Measurements from ENCODE around the gene AUTS2. TPM values are rescaled to one million over a fixed set of nuclear protein-coding genes. Genes with fewer than 3 reads are reported as not detected.

The AUTS2 gene
- polyA plus RNA-seq, 1 donor from 2014 or later, result 97.3 TPM

DNA sequence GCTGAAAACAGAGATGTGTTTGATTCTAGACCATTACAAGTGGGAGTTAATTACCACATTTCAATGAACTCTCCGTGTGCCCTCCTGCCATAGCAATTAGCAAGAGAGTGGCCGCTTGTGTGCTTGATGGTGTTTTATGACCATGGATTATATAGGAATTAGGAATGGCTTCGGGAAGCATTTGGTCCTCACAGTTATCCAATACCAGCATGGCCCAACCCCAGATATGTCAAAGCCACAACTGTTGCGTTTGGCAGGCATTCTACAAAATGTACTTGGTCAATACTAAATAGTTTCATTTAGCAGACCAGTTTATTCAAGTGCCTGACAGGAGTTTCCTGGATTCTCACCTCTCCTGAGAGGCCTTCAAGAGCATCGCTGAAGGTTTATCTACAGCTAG is 1024.7 kb downstream of the AUTS2 start:
- H3K36me3 ChIP-seq (ENCODE audit: insufficient read depth, low read length), result no peaks in the 10 kb centered on the region
- peaks cover 95% of the 10 kb centered on the region for H3K79me2 ChIP-seq (replicated peaks; ENCODE audit: insufficient read depth, low read length)
- H3K27ac ChIP-seq (ENCODE audit: low read length), result no peak overlapping the region
- no peaks in the 10 kb centered on the region for H3K27me3 ChIP-seq (ENCODE audit: insufficient read depth, low read depth, low read length)
- H3F3A ChIP-seq (ENCODE audit: insufficient read depth, low read length, poor library complexity, severe bottlenecking), result no peaks in the 10 kb centered on the region
- H3K9me2 ChIP-seq (ENCODE audit: insufficient read depth, low read length), result no peaks in the 10 kb centered on the region
- no peak overlapping the region for H3K4me3 ChIP-seq (ENCODE audit: low read length)
- no peak overlapping the region for H3K9ac ChIP-seq (ENCODE audit: low read length)
- TF ChIP-seq, protein P1, sequence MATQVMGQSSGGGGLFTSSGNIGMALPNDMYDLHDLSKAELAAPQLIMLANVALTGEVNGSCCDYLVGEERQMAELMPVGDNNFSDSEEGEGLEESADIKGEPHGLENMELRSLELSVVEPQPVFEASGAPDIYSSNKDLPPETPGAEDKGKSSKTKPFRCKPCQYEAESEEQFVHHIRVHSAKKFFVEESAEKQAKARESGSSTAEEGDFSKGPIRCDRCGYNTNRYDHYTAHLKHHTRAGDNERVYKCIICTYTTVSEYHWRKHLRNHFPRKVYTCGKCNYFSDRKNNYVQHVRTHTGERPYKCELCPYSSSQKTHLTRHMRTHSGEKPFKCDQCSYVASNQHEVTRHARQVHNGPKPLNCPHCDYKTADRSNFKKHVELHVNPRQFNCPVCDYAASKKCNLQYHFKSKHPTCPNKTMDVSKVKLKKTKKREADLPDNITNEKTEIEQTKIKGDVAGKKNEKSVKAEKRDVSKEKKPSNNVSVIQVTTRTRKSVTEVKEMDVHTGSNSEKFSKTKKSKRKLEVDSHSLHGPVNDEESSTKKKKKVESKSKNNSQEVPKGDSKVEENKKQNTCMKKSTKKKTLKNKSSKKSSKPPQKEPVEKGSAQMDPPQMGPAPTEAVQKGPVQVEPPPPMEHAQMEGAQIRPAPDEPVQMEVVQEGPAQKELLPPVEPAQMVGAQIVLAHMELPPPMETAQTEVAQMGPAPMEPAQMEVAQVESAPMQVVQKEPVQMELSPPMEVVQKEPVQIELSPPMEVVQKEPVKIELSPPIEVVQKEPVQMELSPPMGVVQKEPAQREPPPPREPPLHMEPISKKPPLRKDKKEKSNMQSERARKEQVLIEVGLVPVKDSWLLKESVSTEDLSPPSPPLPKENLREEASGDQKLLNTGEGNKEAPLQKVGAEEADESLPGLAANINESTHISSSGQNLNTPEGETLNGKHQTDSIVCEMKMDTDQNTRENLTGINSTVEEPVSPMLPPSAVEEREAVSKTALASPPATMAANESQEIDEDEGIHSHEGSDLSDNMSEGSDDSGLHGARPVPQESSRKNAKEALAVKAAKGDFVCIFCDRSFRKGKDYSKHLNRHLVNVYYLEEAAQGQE (IDR thresholded peaks at IDR 0.05; ENCODE audit: borderline replicate concordance), result no peak
- TF ChIP-seq, protein P2, sequence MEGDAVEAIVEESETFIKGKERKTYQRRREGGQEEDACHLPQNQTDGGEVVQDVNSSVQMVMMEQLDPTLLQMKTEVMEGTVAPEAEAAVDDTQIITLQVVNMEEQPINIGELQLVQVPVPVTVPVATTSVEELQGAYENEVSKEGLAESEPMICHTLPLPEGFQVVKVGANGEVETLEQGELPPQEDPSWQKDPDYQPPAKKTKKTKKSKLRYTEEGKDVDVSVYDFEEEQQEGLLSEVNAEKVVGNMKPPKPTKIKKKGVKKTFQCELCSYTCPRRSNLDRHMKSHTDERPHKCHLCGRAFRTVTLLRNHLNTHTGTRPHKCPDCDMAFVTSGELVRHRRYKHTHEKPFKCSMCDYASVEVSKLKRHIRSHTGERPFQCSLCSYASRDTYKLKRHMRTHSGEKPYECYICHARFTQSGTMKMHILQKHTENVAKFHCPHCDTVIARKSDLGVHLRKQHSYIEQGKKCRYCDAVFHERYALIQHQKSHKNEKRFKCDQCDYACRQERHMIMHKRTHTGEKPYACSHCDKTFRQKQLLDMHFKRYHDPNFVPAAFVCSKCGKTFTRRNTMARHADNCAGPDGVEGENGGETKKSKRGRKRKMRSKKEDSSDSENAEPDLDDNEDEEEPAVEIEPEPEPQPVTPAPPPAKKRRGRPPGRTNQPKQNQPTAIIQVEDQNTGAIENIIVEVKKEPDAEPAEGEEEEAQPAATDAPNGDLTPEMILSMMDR (IDR thresholded peaks at IDR 0.05; ENCODE audit: poor library complexity, severe bottlenecking), result no peak
- no peak for TF ChIP-seq TAF1 (IDR thresholded peaks at IDR 0.05; ENCODE audit: low read depth)
- TF ChIP-seq RAD21 (conservative IDR thresholded peaks at IDR 0.05), result no peak
- no peak for TF ChIP-seq SMC3 (conservative IDR thresholded peaks at IDR 0.05; ENCODE audit: poor library complexity)
- no peak for TF ChIP-seq MXI1 (conservative IDR thresholded peaks at IDR 0.05; ENCODE audit: poor library complexity, severe bottlenecking)
- no peak for TF ChIP-seq POLR2AphosphoS5 (IDR thresholded peaks at IDR 0.05)
- TF ChIP-seq EP300 (conservative IDR thresholded peaks at IDR 0.05; ENCODE audit: poor library complexity, severe bottlenecking), result no peak
- no peak for TF ChIP-seq EZH2 (IDR thresholded peaks at IDR 0.05; ENCODE audit: borderline replicate concordance, insufficient read depth, low read length, poor library complexity, severe bottlenecking)
- H3K9me3 ChIP-seq (ENCODE audit: low read length), result no peaks in the 10 kb centered on the region
- no peaks in the 10 kb centered on the region for H4K20me1 ChIP-seq (ENCODE audit: insufficient read depth)
- H2AFZ ChIP-seq (ENCODE audit: low read depth, low read length), result no peak overlapping the region
- no peak overlapping the region for H3K4me2 ChIP-seq (ENCODE audit: low read length)

DNA sequence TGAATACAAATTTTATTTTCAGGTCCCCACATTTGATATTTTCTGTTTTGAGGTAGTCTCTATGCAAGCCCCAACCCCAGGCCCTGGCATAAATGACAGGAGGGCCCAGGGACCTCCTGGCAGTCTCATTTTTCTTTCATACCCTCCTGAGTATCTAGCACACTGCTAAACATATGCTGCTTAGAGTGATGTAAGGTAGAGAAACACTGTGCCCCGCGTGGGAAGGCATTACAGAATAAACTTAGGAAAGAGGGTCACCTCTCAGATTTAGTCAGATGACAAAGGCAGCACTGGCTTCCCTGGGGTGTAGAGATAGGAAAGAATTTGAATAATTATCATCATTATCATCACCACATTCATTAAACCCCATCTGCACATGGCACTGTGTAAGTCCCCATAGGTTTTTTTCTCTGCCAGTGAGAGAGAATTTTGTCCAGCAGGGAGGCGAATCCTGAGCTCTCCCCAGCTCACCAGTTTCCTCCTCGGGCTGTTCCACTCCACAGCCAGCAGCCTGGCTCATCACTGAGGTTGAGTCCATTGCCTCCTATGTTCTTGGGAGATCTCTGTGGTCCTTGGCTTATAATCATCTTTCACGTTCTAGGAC is 1026.3 kb downstream of the AUTS2 start:
- Histone ChIP-seq H3K79me2 (replicated peaks; ENCODE audit: insufficient read depth, low read length) (peaks cover 92% of the 10 kb centered on the region), H3K4me3 (ENCODE audit: low read length) (no peak overlapping the region), H3K9ac (ENCODE audit: low read length) (no peak overlapping the region), H3F3A (ENCODE audit: insufficient read depth, low read length, poor library complexity, severe bottlenecking) (no peaks in the 10 kb centered on the region), H3K9me3 (ENCODE audit: low read length) (no peaks in the 10 kb centered on the region), H3K36me3 (ENCODE audit: insufficient read depth, low read length) (no peaks in the 10 kb centered on the region), H3K27ac (ENCODE audit: low read length) (no peak overlapping the region), H4K20me1 (ENCODE audit: insufficient read depth) (no peaks in the 10 kb centered on the region), H3K9me2 (ENCODE audit: insufficient read depth, low read length) (no peaks in the 10 kb centered on the region), H3K4me2 (ENCODE audit: low read length) (no peak overlapping the region), H2AFZ (ENCODE audit: low read depth, low read length) (no peak overlapping the region), H3K27me3 (ENCODE audit: insufficient read depth, low read depth, low read length) (no peaks in the 10 kb centered on the region)
- TF ChIP-seq POLR2AphosphoS5 (IDR thresholded peaks at IDR 0.05) (no peak), EZH2 (IDR thresholded peaks at IDR 0.05; ENCODE audit: borderline replicate concordance, insufficient read depth, low read length, poor library complexity, severe bottlenecking) (no peak), TAF1 (IDR thresholded peaks at IDR 0.05; ENCODE audit: low read depth) (no peak), MXI1 (conservative IDR thresholded peaks at IDR 0.05; ENCODE audit: poor library complexity, severe bottlenecking) (no peak), SMC3 (conservative IDR thresholded peaks at IDR 0.05; ENCODE audit: poor library complexity) (no peak), RAD21 (conservative IDR thresholded peaks at IDR 0.05) (no peak), EP300 (conservative IDR thresholded peaks at IDR 0.05; ENCODE audit: poor library complexity, severe bottlenecking) (no peak)
- TF ChIP-seq, protein P2 (IDR thresholded peaks at IDR 0.05; ENCODE audit: poor library complexity, severe bottlenecking), result no peak
- TF ChIP-seq, protein P1 (IDR thresholded peaks at IDR 0.05; ENCODE audit: borderline replicate concordance), result no peak
